Endothelial cell of umbilical vein (primary cell): ENCODE results near the gene EML6. TPM values are rescaled to one million over a fixed set of nuclear protein-coding genes. Genes with fewer than 3 reads are reported as not detected.

ENCODE experiments used
- BruUV-seq: library from RNA; stranded (reverse); fragments of 400-500 nt; replicated peaks from 2 replicates; lab custom pipeline; 2021; lab: Mats Ljungman, UMichigan
- CTCF ChIA-PET: fragments of 300-600, 350-600 bp; sonication (Branson Sonifier 250); formaldehyde crosslinking; loops from one replicate; lab custom pipeline; 2021; ENCODE audit warnings: antibody characterized with exemption, inconsistent platforms; lab: Charles Lee
- POLR2A ChIA-PET: fragments of 300-600, 350-600 bp; sonication (Branson Sonifier 250); formaldehyde crosslinking; loops from one replicate; lab custom pipeline; 2021; ENCODE audit warnings: antibody characterized with exemption, inconsistent platforms; lab: Charles Lee
- DNase-seq: peaks from one replicate; pipeline ENCODE4 v3.0.0-alpha.2; 2011; ENCODE audit warnings: low read depth, low spot score
- FAIRE-seq: peaks from 2 replicates; lab custom pipeline; 2011; peaks lifted over from hg19 to GRCh38; lab: Jason Lieb, UNC
- H2AFZ ChIP-seq: 2 replicates; pipeline ENCODE4 v1.6.0; 2012; ENCODE audit warnings: low read depth, low read length, control low read depth, inconsistent platforms
- H3K27ac ChIP-seq: 2 replicates; pipeline ENCODE4 v1.5.1; 2011; ENCODE audit warnings: low read depth, mild to moderate bottlenecking, control low read depth, low read length, moderate library complexity; ENCODE audit not compliant: insufficient read depth
- H3K27me3 ChIP-seq, 2 experiments: 2 replicates each; pipeline versions ENCODE4 v1.6.0 to v1.6.1; 2011; ENCODE audit warnings: low read length in 2 of 2, mixed read lengths in 1 of 2; ENCODE audit not compliant: control insufficient read depth in 2 of 2, insufficient read depth in 2 of 2
- H3K36me3 ChIP-seq, 2 experiments: 2 replicates in 1 of 2; 3 replicates in 1 of 2; pipeline ENCODE4 v1.5.1; 2011; ENCODE audit warnings: low read length in 2 of 2, mild to moderate bottlenecking in 1 of 2, moderate library complexity in 1 of 2; ENCODE audit not compliant: control insufficient read depth in 2 of 2, insufficient read depth in 2 of 2; ENCODE audit errors: extremely low read depth in 1 of 2
- H3K4me1 ChIP-seq: 3 replicates; pipeline ENCODE4 v1.5.1; 2011; ENCODE audit warnings: mild to moderate bottlenecking, low read length; ENCODE audit not compliant: control insufficient read depth, insufficient read depth; ENCODE audit errors: extremely low read depth
- H3K4me2 ChIP-seq: 2 replicates; pipeline ENCODE4 v1.6.1; 2011; ENCODE audit warnings: low read length, control low read depth, mixed read lengths; ENCODE audit not compliant: insufficient read depth
- H3K4me3 ChIP-seq, 3 experiments: fragments of 200-600 bp in 1 of 3; sonication (generic), shearing (Covaris generic) in 1 of 3; replicated peaks in 1 of 3; 2 replicates each; pipeline ENCODE4 v1.5.1; 2011 to 2016; ENCODE audit warnings: control low read depth in 3 of 3, low read length in 3 of 3, mild to moderate bottlenecking in 2 of 3, inconsistent platforms in 1 of 3, low read depth in 1 of 3, moderate library complexity in 1 of 3; ENCODE audit not compliant: insufficient read depth in 1 of 3
- H3K79me2 ChIP-seq: 2 replicates; pipeline ENCODE4 v1.6.0; 2012; ENCODE audit warnings: low read length, inconsistent platforms; ENCODE audit not compliant: control insufficient read depth, insufficient read depth
- H3K9ac ChIP-seq: replicated peaks from 2 replicates; pipeline ENCODE3; 2011; ENCODE audit warnings: low read length, control low read depth; ENCODE audit not compliant: insufficient read depth; ENCODE audit errors: extremely low read depth
- H3K9me1 ChIP-seq: replicated peaks from 3 replicates; pipeline ENCODE4 v1.6.0; 2011; ENCODE audit warnings: mild to moderate bottlenecking, low read length; ENCODE audit not compliant: control insufficient read depth, insufficient read depth; ENCODE audit errors: extremely low read depth
- H3K9me3 ChIP-seq: replicated peaks from 2 replicates; pipeline ENCODE4 v1.5.1; 2012; ENCODE audit warnings: low read length, inconsistent platforms; ENCODE audit not compliant: control insufficient read depth, insufficient read depth
- H4K20me1 ChIP-seq: replicated peaks from 2 replicates; pipeline ENCODE3; 2011; ENCODE audit warnings: mild to moderate bottlenecking, low read length; ENCODE audit not compliant: control insufficient read depth, insufficient read depth; ENCODE audit errors: extremely low read depth
- EZH2 ChIP-seq: IDR thresholded peaks from 2 replicates; pipeline ENCODE4 v1.6.1; 2012; ENCODE audit warnings: borderline replicate concordance, low read depth, mild to moderate bottlenecking, moderate library complexity, low read length, inconsistent platforms; ENCODE audit not compliant: severe bottlenecking
- FOS ChIP-seq: IDR thresholded peaks from 2 replicates; pipeline ENCODE4 v1.6.1; 2011; ENCODE audit warnings: mild to moderate bottlenecking, low read length, moderate library complexity, borderline replicate concordance; ENCODE audit not compliant: insufficient read depth
- GATA2 ChIP-seq: IDR thresholded peaks from 2 replicates; pipeline ENCODE4 v1.7.0; 2011; ENCODE audit warnings: low read depth, mild to moderate bottlenecking, moderate library complexity, mixed read lengths, low read length; ENCODE audit not compliant: insufficient read length, insufficient read depth
- JUN ChIP-seq: IDR thresholded peaks from 2 replicates; pipeline ENCODE4 v1.6.1; 2011; ENCODE audit warnings: borderline replicate concordance, low read depth; ENCODE audit not compliant: insufficient read length, insufficient read depth
- MYC ChIP-seq: IDR thresholded peaks from one replicate; pipeline ENCODE4 v1.6.1; 2011; ENCODE audit warnings: mild to moderate bottlenecking, low read depth, low read length
- POLR2A ChIP-seq: IDR thresholded peaks from 2 replicates; pipeline ENCODE4 v1.6.1; 2012; ENCODE audit warnings: low read depth, mild to moderate bottlenecking, control low read depth, low read length
- POLR2AphosphoS5 ChIP-seq: IDR thresholded peaks from 2 replicates; pipeline ENCODE4 v1.6.1; 2012; ENCODE audit warnings: low read depth, mild to moderate bottlenecking, control low read depth, low read length, moderate library complexity; ENCODE audit not compliant: insufficient read depth
- dilution Hi-C: fragments of 300-500 bp; cut with MboI; formaldehyde crosslinking; loops from one replicate; pipeline ENCODE4 v1.15.0; 2019; ENCODE audit warnings: low sequenced_read_pairs; ENCODE audit not compliant: extremely low pct_ligation_motif_present
- intact Hi-C: fragments of 100-400 bp; cut with micrococcal nuclease; formaldehyde crosslinking; loops from one replicate; pipeline ENCODE4 v1.10.0; 2022
- polyA plus RNA-seq, 4 experiments: library from polyadenylated mRNA; depleted of rRNA in 3 of 4; stranded (reverse) in 3 of 4; unstranded in 1 of 4; fragments of >200 nt; gene quantifications; 2 replicates each; pipeline versions ENCODE4 v1.2.1 to v1.2.3, GENCODE V29; 2011 to 2012; ENCODE audit warnings: missing spikeins in 1 of 4
- total RNA-seq: library from RNA; stranded (reverse); gene quantifications from 2 replicates; pipeline ENCODE4 v1.2.3, GENCODE V29; 2021
- TF ChIP-seq, protein P1 (sequence below), 2 donors: IDR thresholded peaks; 1 replicate in 1 of 2; 2 replicates in 1 of 2; pipeline ENCODE4 v1.5.1; 2011; ENCODE audit warnings: low read length in 2 of 2, mild to moderate bottlenecking in 2 of 2, moderate library complexity in 2 of 2, control low read depth in 1 of 2, inconsistent platforms in 1 of 2, low read depth in 1 of 2; ENCODE audit not compliant: insufficient read depth in 1 of 2; ENCODE audit errors: extremely low read depth in 1 of 2
- TF ChIP-seq, protein P2 (sequence below): IDR thresholded peaks from 2 replicates; pipeline ENCODE4 v1.6.1; 2011; ENCODE audit not compliant: insufficient read depth, insufficient read length

The EML6 gene
- total and polyA plus RNA-seq, 2 donors (not counting 3 experiments of a cell fraction or from before 2014, with no cell fraction given): 0.79 to 2.1 TPM

GRCh38 chr2:54918647-54919280, 195.3 kb downstream of the EML6 start:
- H3K4me1 ChIP-seq: no peaks in the 10 kb centered on the region
- H3K4me2 ChIP-seq: no peak overlapping the region
- H3K27me3 ChIP-seq: peaks cover 7 to 8% of the 10 kb centered on the region in 2 experiments
- TF ChIP-seq FOS: no peak
- H3K79me2 ChIP-seq: no peaks in the 10 kb centered on the region
- no peak overlapping the region for H3K27ac ChIP-seq
- H3K9me3 ChIP-seq: no peaks in the 10 kb centered on the region
- H4K20me1 ChIP-seq: no peaks in the 10 kb centered on the region
- no peaks in the 10 kb centered on the region for H3K9me1 ChIP-seq
- H2AFZ ChIP-seq: no peak overlapping the region
- ChIA-PET CTCF (no interaction called here), POLR2A (no interaction called here)
- BruUV-seq: no TSS peak
- no peak overlapping the region for H3K4me3 ChIP-seq
- DNase-seq: no peak
- H3K36me3 ChIP-seq: no peaks in the 10 kb centered on the region
- intact Hi-C loops: no loop called here
- H3K9ac ChIP-seq: no peak overlapping the region
- dilution Hi-C loops: no loop called here
- no peak for FAIRE-seq

DNA sequence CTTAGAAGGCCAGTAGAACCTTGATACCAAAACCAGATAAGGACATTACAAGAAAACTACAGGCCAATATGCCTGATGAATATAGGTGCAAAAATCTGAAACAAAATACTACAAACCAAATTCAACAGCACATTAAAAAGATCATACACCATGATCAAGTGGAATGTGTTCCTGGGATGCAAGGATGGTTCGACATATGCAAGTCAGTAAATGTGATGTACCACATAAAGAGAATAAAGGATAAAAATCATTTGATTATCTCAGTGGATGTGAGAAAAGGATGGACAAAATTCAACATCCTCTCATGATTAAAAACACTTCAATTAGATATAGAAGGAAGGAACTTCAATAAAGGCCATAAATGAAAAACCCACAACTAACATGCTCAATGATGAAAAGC, 197.2 kb downstream of the EML6 start:
- Histone ChIP-seq H3K27ac (no peak overlapping the region), H3K27me3 (peaks cover 7 to 9% of the 10 kb centered on the region in 2 experiments), H3K4me2 (no peak overlapping the region), H3K4me1 (no peaks in the 10 kb centered on the region), H3K9me3 (no peaks in the 10 kb centered on the region), H3K4me3 (no peak overlapping the region), H3K36me3 (no peaks in the 10 kb centered on the region), H3K79me2 (no peaks in the 10 kb centered on the region), H3K9ac (no peak overlapping the region), H2AFZ (no peak overlapping the region), H3K9me1 (no peaks in the 10 kb centered on the region), H4K20me1 (no peaks in the 10 kb centered on the region)
- TF ChIP-seq JUN: no peak
- TF ChIP-seq, protein P1, sequence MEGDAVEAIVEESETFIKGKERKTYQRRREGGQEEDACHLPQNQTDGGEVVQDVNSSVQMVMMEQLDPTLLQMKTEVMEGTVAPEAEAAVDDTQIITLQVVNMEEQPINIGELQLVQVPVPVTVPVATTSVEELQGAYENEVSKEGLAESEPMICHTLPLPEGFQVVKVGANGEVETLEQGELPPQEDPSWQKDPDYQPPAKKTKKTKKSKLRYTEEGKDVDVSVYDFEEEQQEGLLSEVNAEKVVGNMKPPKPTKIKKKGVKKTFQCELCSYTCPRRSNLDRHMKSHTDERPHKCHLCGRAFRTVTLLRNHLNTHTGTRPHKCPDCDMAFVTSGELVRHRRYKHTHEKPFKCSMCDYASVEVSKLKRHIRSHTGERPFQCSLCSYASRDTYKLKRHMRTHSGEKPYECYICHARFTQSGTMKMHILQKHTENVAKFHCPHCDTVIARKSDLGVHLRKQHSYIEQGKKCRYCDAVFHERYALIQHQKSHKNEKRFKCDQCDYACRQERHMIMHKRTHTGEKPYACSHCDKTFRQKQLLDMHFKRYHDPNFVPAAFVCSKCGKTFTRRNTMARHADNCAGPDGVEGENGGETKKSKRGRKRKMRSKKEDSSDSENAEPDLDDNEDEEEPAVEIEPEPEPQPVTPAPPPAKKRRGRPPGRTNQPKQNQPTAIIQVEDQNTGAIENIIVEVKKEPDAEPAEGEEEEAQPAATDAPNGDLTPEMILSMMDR (IDR thresholded peaks at IDR 0.05; ENCODE audit: extremely low read depth in 1 of 2, insufficient read depth in 1 of 2, low read depth in 1 of 2, low read length in 2 of 2): no peak
- TF ChIP-seq GATA2: no peak
- no peak for TF ChIP-seq POLR2AphosphoS5
- TF ChIP-seq, protein P2, sequence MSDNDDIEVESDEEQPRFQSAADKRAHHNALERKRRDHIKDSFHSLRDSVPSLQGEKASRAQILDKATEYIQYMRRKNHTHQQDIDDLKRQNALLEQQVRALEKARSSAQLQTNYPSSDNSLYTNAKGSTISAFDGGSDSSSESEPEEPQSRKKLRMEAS: no peak
- TF ChIP-seq POLR2A: no peak
- no peak for TF ChIP-seq EZH2
- TF ChIP-seq MYC: no peak
- TF ChIP-seq FOS: no peak
- CTCF ChIA-PET: no interaction called here
- DNase-seq: no peak
- no peak for FAIRE-seq
- dilution Hi-C loops (no loop called here), intact Hi-C loops (no loop called here)
- no TSS peak for BruUV-seq
- POLR2A ChIA-PET: no interaction called here
